Ishikawa (cell line): ENCODE results near the gene BAIAP3.

ENCODE experiments used
- CEBPB ChIP-seq: IDR thresholded peaks from 2 replicates; pipeline ENCODE4 v1.6.1; 2012
- CREB1 ChIP-seq: IDR thresholded peaks from 2 replicates; pipeline ENCODE4 v1.6.1; 2012; ENCODE audit warnings: low read depth
- EGR1 ChIP-seq: IDR thresholded peaks from 2 replicates; pipeline ENCODE4 v1.6.1; 2012
- EP300 ChIP-seq: IDR thresholded peaks from 2 replicates; pipeline ENCODE4 v1.6.1; 2012; ENCODE audit warnings: borderline replicate concordance
- FOXM1 ChIP-seq: IDR thresholded peaks from 2 replicates; pipeline ENCODE4 v1.6.1; 2012; ENCODE audit warnings: low read depth, borderline replicate concordance
- NFIC ChIP-seq: IDR thresholded peaks from 2 replicates; pipeline ENCODE4 v1.6.1; 2012
- RAD21 ChIP-seq: IDR thresholded peaks from 2 replicates; pipeline ENCODE4 v1.6.1; 2012; ENCODE audit warnings: low read depth
- REST ChIP-seq: IDR thresholded peaks from 2 replicates; pipeline ENCODE4 v1.6.1; 2012; ENCODE audit warnings: low read depth, mild to moderate bottlenecking
- TAF1 ChIP-seq: IDR thresholded peaks from 2 replicates; pipeline ENCODE4 v1.6.1; 2012; ENCODE audit warnings: low read depth, mild to moderate bottlenecking
- TCF12 ChIP-seq: IDR thresholded peaks from 2 replicates; pipeline ENCODE4 v1.6.1; 2012; ENCODE audit warnings: low read depth
- TEAD4 ChIP-seq: IDR thresholded peaks from 2 replicates; pipeline ENCODE4 v1.6.1; 2012
- USF1 ChIP-seq: IDR thresholded peaks from 2 replicates; pipeline ENCODE4 v1.6.1; 2012
- YY1 ChIP-seq: IDR thresholded peaks from 2 replicates; pipeline ENCODE4 v1.6.1; 2012; ENCODE audit warnings: low read depth
- ZBTB7A ChIP-seq: IDR thresholded peaks from 2 replicates; pipeline ENCODE4 v1.6.1; 2012; ENCODE audit warnings: low read depth
- TF ChIP-seq, protein P1 (sequence below): IDR thresholded peaks from 2 replicates; pipeline ENCODE4 v1.6.1; 2012

The BAIAP3 gene

DNA sequence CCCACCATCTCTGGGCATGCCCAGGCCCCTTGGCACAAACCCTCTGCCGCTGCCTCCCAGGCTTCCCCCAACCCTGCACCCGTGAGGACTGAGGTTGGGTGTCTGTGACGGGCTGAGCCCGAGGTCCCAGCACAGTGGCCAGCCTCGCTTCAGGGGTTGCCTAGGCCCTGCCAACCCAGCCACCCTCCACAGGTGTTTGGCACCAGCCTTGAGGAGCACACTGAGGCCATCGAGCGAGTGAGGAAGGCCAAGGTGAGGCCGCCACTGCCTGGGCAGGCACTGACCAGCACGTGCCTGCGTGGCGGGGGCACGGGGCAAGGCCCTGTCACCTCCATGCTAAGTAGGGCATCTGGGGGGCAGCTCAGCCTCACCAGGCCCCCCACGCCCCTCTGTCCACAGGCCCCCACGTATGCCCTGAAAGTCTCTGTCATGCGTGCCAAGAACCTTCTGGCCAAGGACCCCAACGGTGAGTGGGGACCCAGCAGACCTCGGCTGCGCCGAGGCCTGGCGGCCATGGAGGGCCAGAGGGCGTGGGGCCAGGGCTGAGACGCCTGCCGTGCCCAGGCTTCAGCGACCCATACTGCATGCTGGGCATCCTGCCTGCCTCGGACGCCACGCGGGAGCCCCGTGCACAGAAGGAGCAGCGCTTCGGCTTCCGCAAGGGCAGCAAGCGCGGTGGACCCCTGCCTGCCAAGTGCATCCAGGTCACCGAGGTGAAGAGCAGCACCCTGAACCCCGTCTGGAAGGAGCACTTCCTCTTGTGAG lies 7.5 kb downstream of the BAIAP3 start:
- 0 out of 2 replicates have a peak, but pooled peaks have one; percentile 7 for TF ChIP-seq ZBTB7A
- TF ChIP-seq USF1, result no peak

GRCh38 chr16:1341495-1342420 lies 8.3 kb downstream of the BAIAP3 start:
- TF ChIP-seq EP300 (no peak), ZBTB7A (0 out of 2 replicates have a peak, but pooled peaks have one; percentile 7)

DNA sequence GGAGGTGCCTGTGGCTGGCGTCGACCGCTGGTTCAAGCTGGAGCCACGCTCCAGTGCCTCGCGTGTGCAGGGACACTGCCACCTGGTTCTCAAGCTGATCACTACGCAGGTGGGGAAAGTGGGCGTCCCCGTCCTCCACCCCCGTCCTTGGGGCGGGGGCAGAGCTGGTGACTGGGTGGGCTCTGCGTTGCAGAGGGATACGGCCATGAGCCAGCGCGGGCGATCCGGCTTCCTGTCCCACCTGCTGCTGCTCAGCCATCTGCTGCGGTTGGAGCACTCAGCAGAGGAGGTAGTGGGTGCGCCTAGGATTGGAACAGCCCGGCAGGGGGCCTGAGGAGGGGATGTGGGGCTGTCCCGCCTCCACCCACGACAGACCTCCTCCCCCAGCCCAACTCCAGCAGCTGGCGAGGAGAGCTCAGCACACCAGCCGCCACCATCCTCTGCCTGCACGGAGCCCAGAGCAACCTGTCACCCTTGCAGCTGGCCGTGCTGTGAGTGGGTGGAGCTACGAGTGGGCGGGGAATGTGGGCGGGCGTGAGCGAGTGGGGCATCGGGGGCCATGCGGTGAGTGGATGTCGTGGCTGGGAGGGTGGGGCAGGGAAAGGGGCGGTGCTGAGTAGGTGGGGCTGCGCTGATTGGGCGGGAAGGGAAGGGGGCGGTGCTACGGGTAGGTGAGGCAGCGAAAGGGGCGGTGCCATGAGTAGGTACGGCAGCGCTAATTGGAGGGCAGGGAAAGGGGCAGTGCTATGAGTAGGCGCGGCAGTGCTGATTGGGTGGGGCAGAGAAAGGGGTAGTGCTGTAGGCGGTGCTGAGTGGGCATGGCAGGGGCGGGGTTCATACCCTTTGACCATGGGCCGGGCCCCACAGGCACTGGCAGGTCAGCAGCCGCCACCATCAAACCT lies 9.3 kb downstream of the BAIAP3 start:
- TF ChIP-seq NFIC, result no peak
- no peak for TF ChIP-seq EP300
- 0 out of 2 replicates have a peak, but pooled peaks have one; percentile 37 for TF ChIP-seq TCF12
- TF ChIP-seq ZBTB7A, result no peak
- TF ChIP-seq, protein P1, sequence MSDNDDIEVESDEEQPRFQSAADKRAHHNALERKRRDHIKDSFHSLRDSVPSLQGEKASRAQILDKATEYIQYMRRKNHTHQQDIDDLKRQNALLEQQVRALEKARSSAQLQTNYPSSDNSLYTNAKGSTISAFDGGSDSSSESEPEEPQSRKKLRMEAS, result peak; percentile 70
- TF ChIP-seq TAF1, result peak; percentile 52
- no peak for TF ChIP-seq RAD21
- no peak for TF ChIP-seq CEBPB
- TF ChIP-seq TEAD4, result peak; percentile 43; the same call in 1 of the 2 replicates
- TF ChIP-seq USF1, result no peak
- TF ChIP-seq REST, result no peak
- TF ChIP-seq CREB1, result no peak
- no peak for TF ChIP-seq FOXM1
- peak; percentile 70 for TF ChIP-seq EGR1
- 0 out of 2 replicates have a peak, but pooled peaks have one; percentile 51 for TF ChIP-seq YY1

GRCh38 chr16:1343428-1344242 lies 10.2 kb downstream of the BAIAP3 start:
- no peak for TF ChIP-seq TEAD4
- TF ChIP-seq EGR1, result peak; percentile 80

- TF ChIP-seq, protein P1, result no peak
- no peak for TF ChIP-seq CREB1
- no peak for TF ChIP-seq FOXM1
- TF ChIP-seq RAD21, result no peak
- TF ChIP-seq REST, result no peak
- no peak for TF ChIP-seq CEBPB
- no peak for TF ChIP-seq EP300
- no peak for TF ChIP-seq TCF12
- TF ChIP-seq TAF1, result no peak
- TF ChIP-seq TEAD4, result no peak
These were observed 11.1 kb downstream of the BAIAP3 start for GRCh38 chr16:1344499-1344898.
